SK-N-SH treated with all-trans-retinoic acid at 6 μM for 48 hours (cell line): ENCODE data around the gene SIL1.

ENCODE experiments used
- ARNTL ChIP-seq: fragments of 450-650 bp; formaldehyde crosslinking; IDR thresholded peaks from 2 replicates; pipeline ENCODE4 v1.5.0; 2020; ENCODE audit warnings: low read depth, mild to moderate bottlenecking, moderate library complexity, borderline replicate concordance
- CREB5 ChIP-seq: fragments of 250-450 bp; sonication (Bioruptor Pico); IDR thresholded peaks from 2 replicates; pipeline ENCODE4 v1.5.1; 2020; ENCODE audit warnings: low read depth, mild to moderate bottlenecking, moderate library complexity
- CSDC2 ChIP-seq: fragments of 250-450 bp; sonication (Bioruptor Pico); IDR thresholded peaks from 2 replicates; pipeline ENCODE4 v1.5.0; 2020; ENCODE audit warnings: mild to moderate bottlenecking, moderate library complexity
- CSRNP3 ChIP-seq: fragments of 250-450 bp; sonication (Bioruptor Pico); IDR thresholded peaks from 2 replicates; pipeline ENCODE4 v1.5.1; 2021; ENCODE audit warnings: mild to moderate bottlenecking, moderate library complexity
- ESRRG ChIP-seq: fragments of 250-450 bp; sonication (Bioruptor Pico); IDR thresholded peaks from 2 replicates; pipeline ENCODE4 v1.6.1; 2021; ENCODE audit warnings: mild to moderate bottlenecking
- ISL1 ChIP-seq: fragments of 250-450 bp; sonication (Bioruptor Pico); IDR thresholded peaks from 2 replicates; pipeline ENCODE4 v2.1.2; 2022; ENCODE audit warnings: mild to moderate bottlenecking, moderate library complexity
- ZFP3 ChIP-seq: fragments of 250-450 bp; sonication (Bioruptor Pico); IDR thresholded peaks from 2 replicates; pipeline ENCODE4 v1.5.0; 2020; ENCODE audit warnings: mild to moderate bottlenecking, moderate library complexity
- ZNF70 ChIP-seq: fragments of 450-650 bp; formaldehyde crosslinking; IDR thresholded peaks from 2 replicates; pipeline ENCODE4 v1.5.0; 2020; ENCODE audit warnings: mild to moderate bottlenecking, moderate library complexity

- TF ChIP-seq ARNTL: no peak
- TF ChIP-seq ISL1 (CRISPR knock-in tag): no peak
- TF ChIP-seq CSRNP3 (CRISPR knock-in tag): no peak
- no peak for TF ChIP-seq CSDC2 (CRISPR knock-in tag)
- TF ChIP-seq CREB5: no peak
- TF ChIP-seq ESRRG (CRISPR knock-in tag): no peak
- no peak for TF ChIP-seq ZFP3 (CRISPR knock-in tag)
- no peak for TF ChIP-seq ZNF70
These were observed 154.8 kb downstream of the SIL1 start for GRCh38 chr5:139043157-139043905.
